MM.1S (cell line): ENCODE results near the gene LRRC39.

Experiments used
- DNase-seq: peaks from one replicate; pipeline ENCODE4 v3.0.0-alpha.2; 2015
- H2AFZ ChIP-seq: fragments of 300-600 bp; sonication (generic); 2 replicates; pipeline ENCODE4 v1.6.0; 2016; ENCODE audit warnings: antibody characterized with exemption, low read length
- H3F3A ChIP-seq: fragments of 300-600 bp; sonication (generic); 2 replicates; pipeline ENCODE4 v1.6.1; 2016; ENCODE audit warnings: mild to moderate bottlenecking, antibody characterized with exemption, low read length, moderate library complexity, mixed read lengths; ENCODE audit not compliant: insufficient read depth
- H3K27ac ChIP-seq: fragments of 300-600 bp; sonication (generic); 2 replicates; pipeline ENCODE4 v1.5.1; 2016; ENCODE audit warnings: mild to moderate bottlenecking, low read length
- H3K27me3 ChIP-seq: fragments of 300-600 bp; sonication (generic); replicated peaks from 2 replicates; pipeline ENCODE4 v1.6.0; 2016; ENCODE audit warnings: low read length; ENCODE audit not compliant: insufficient read depth
- H3K36me3 ChIP-seq: fragments of 300-600 bp; sonication (generic); replicated peaks from 2 replicates; pipeline ENCODE4 v1.6.1; 2016; ENCODE audit warnings: mild to moderate bottlenecking, low read length, mixed read lengths; ENCODE audit not compliant: insufficient read depth
- H3K4me1 ChIP-seq: fragments of 300-600 bp; sonication (generic); 2 replicates; pipeline ENCODE4 v1.6.1; 2016; ENCODE audit warnings: low read length, mixed read lengths
- H3K4me2 ChIP-seq: fragments of 300-600 bp; sonication (generic); 2 replicates; pipeline ENCODE4 v1.6.0; 2016; ENCODE audit warnings: low read depth, low read length
- H3K4me3 ChIP-seq: fragments of 300-600 bp; sonication (generic); 2 replicates; pipeline ENCODE4 v1.5.1; 2016; ENCODE audit warnings: low read length, mixed read lengths
- H3K79me2 ChIP-seq: fragments of 300-600 bp; sonication (generic); 2 replicates; pipeline ENCODE4 v1.6.1; 2016; ENCODE audit warnings: mixed run types, low read length, mixed read lengths
- H3K9ac ChIP-seq: fragments of 300-600 bp; sonication (generic); 2 replicates; pipeline ENCODE4 v1.6.1; 2016; ENCODE audit warnings: low read length, mixed read lengths
- H3K9me2 ChIP-seq: fragments of 300-600 bp; sonication (generic); replicated peaks from 2 replicates; pipeline ENCODE4 v1.6.1; 2016; ENCODE audit warnings: mild to moderate bottlenecking, low read length, mixed read lengths; ENCODE audit not compliant: insufficient read depth
- H3K9me3 ChIP-seq: fragments of 300-600 bp; sonication (generic); replicated peaks from 2 replicates; pipeline ENCODE4 v1.6.1; 2016; ENCODE audit warnings: mild to moderate bottlenecking, low read length, mixed read lengths; ENCODE audit not compliant: insufficient read depth
- H4K20me1 ChIP-seq: fragments of 300-600 bp; sonication (generic); 2 replicates; pipeline ENCODE4 v1.6.1; 2016; ENCODE audit warnings: mild to moderate bottlenecking, low read length, moderate library complexity, mixed read lengths; ENCODE audit not compliant: insufficient read depth
- EZH2 ChIP-seq: fragments of 300-600 bp; sonication (generic); optimal IDR thresholded peaks from 2 replicates; pipeline ENCODE3; 2017; ENCODE audit warnings: low read depth, mild to moderate bottlenecking, antibody characterized with exemption, low read length, mixed read lengths
- EZH2phosphoT487 ChIP-seq: fragments of 300-600 bp; sonication (generic); IDR thresholded peaks from 2 replicates; pipeline ENCODE4 v1.6.1; 2018; ENCODE audit warnings: antibody characterized with exemption, low read length
- TF ChIP-seq, protein P1 (sequence below): fragments of 300-600 bp; sonication (generic); IDR thresholded peaks from 2 replicates; pipeline ENCODE4 v1.5.1; 2016; ENCODE audit warnings: antibody characterized with exemption, low read length, mixed read lengths

Gene LRRC39

DNA sequence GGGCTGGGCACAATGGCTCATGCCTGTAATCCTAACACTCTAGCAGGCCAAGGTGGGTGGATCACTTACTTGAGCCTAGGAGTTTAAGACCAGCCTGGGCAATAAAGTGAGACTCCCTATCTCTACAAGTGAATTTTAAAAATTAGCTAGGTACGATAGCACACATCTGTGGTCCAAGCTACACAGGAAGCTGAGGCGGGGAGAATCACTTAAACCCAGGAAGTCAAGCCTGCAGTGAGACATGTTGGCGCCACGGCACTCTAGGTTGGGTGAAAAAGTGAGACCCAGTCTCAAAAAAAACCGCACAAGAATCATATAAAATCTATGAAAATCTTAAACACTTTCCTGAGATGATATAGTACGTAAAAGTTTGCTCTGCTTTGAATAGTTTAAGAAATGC, 41.4 kb upstream of the LRRC39 start:
- Histone ChIP-seq H2AFZ (no peak overlapping the region), H3F3A (no peaks in the 10 kb centered on the region), H3K27me3 (no peaks in the 10 kb centered on the region), H3K36me3 (no peaks in the 10 kb centered on the region), H3K9me2 (no peaks in the 10 kb centered on the region), H3K79me2 (no peaks in the 10 kb centered on the region), H3K4me3 (no peak overlapping the region), H3K4me1 (no peaks in the 10 kb centered on the region), H4K20me1 (no peaks in the 10 kb centered on the region), H3K4me2 (no peak overlapping the region), H3K27ac (no peak overlapping the region), H3K9ac (no peak overlapping the region), H3K9me3 (no peaks in the 10 kb centered on the region)
- no peak for DNase-seq
- TF ChIP-seq EZH2: no peak
- no peak for TF ChIP-seq EZH2phosphoT487
- TF ChIP-seq, protein P1, sequence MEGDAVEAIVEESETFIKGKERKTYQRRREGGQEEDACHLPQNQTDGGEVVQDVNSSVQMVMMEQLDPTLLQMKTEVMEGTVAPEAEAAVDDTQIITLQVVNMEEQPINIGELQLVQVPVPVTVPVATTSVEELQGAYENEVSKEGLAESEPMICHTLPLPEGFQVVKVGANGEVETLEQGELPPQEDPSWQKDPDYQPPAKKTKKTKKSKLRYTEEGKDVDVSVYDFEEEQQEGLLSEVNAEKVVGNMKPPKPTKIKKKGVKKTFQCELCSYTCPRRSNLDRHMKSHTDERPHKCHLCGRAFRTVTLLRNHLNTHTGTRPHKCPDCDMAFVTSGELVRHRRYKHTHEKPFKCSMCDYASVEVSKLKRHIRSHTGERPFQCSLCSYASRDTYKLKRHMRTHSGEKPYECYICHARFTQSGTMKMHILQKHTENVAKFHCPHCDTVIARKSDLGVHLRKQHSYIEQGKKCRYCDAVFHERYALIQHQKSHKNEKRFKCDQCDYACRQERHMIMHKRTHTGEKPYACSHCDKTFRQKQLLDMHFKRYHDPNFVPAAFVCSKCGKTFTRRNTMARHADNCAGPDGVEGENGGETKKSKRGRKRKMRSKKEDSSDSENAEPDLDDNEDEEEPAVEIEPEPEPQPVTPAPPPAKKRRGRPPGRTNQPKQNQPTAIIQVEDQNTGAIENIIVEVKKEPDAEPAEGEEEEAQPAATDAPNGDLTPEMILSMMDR: no peak

DNA sequence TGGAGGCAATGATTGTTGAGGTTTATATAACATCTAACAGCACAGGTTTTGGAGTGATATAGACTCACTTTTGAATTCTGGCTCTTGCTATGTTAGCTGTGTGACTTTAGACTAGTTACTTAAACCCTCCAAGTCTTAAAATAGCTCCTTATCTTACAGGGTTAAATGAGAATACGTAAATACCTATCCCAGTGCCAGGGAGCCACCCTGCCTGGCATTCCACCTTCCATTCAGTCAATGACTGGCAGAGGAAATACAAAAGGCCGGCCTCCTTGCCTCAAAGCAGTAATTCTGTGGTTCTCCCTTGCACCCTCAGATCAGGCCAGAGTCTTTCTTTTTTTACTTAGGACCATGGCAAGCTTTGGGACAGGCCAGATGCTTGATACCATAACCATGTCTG, 39.8 kb upstream of the LRRC39 start:
- Histone ChIP-seq H3K9me2 (no peaks in the 10 kb centered on the region), H2AFZ (no peak overlapping the region), H3K4me1 (no peaks in the 10 kb centered on the region), H3K4me3 (no peak overlapping the region), H4K20me1 (no peaks in the 10 kb centered on the region), H3K27ac (no peak overlapping the region), H3K9ac (no peak overlapping the region), H3K9me3 (no peaks in the 10 kb centered on the region), H3K36me3 (no peaks in the 10 kb centered on the region), H3K4me2 (no peak overlapping the region), H3F3A (no peaks in the 10 kb centered on the region), H3K79me2 (no peaks in the 10 kb centered on the region), H3K27me3 (no peaks in the 10 kb centered on the region)
- TF ChIP-seq, protein P1: no peak
- no peak for TF ChIP-seq EZH2phosphoT487
- TF ChIP-seq EZH2: no peak
- DNase-seq: no peak

DNA sequence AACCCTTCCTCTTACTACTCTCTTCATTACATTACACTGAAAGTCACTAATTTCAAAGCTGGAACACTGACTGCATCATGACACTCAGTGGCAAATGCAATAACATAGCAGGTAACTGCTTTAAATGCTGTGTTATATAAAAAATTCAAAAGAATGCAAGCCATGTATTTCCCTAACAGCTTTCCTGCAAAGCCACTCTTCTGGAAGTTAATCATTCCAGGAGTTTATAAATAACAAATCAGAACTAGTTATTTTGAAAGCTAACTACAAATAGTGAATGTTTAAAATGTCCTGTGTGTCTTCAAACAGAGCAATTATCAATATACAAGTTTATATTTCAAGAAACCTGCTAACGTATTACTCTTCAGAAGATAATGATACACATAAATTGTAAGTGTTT, 37.0 kb upstream of the LRRC39 start:
- Histone ChIP-seq H3K4me1 (no peaks in the 10 kb centered on the region), H2AFZ (no peak overlapping the region), H3K4me3 (no peak overlapping the region), H3K36me3 (no peaks in the 10 kb centered on the region), H3K27ac (no peak overlapping the region), H3K9ac (no peak overlapping the region), H3K79me2 (no peaks in the 10 kb centered on the region), H3K4me2 (no peak overlapping the region), H4K20me1 (no peaks in the 10 kb centered on the region), H3F3A (no peaks in the 10 kb centered on the region), H3K9me3 (no peaks in the 10 kb centered on the region), H3K27me3 (no peaks in the 10 kb centered on the region), H3K9me2 (no peaks in the 10 kb centered on the region)
- DNase-seq: no peak
- TF ChIP-seq, protein P1: no peak
- TF ChIP-seq EZH2phosphoT487: no peak
- no peak for TF ChIP-seq EZH2
